HCT116 (cell line): Measurements from ENCODE around the gene NAT16.
"Not testable (repeated sequence)": the region's sequence is repeated elsewhere in the genome, so short reads cannot be mapped to it uniquely, and the experiment has no call there.

ENCODE experiments used
- ELF1 ChIP-seq: IDR thresholded peaks from 2 replicates; pipeline ENCODE4 v1.6.1; 2012; ENCODE audit warnings: low read depth, borderline replicate concordance
- EZH2 ChIP-seq: fragments of 200-600 bp; sonication (generic); IDR thresholded peaks from 2 replicates; pipeline ENCODE4 v1.6.1; 2017; ENCODE audit warnings: antibody characterized with exemption, mixed run types
- EZH2phosphoT487 ChIP-seq: fragments of 200-600 bp; IDR thresholded peaks from 2 replicates; pipeline ENCODE4 v1.6.1; 2018; ENCODE audit warnings: antibody characterized with exemption, borderline replicate concordance
- POLR2A ChIP-seq: IDR thresholded peaks from 2 replicates; pipeline ENCODE4 v1.7.0; 2011; ENCODE audit warnings: borderline replicate concordance; ENCODE audit not compliant: insufficient read depth, insufficient read length; ENCODE audit errors: extremely low read depth
- POLR2AphosphoS5 ChIP-seq: IDR thresholded peaks from 2 replicates; pipeline ENCODE4 v1.6.1; 2011; ENCODE audit warnings: mild to moderate bottlenecking, low read depth, low read length, moderate library complexity
- RAD21 ChIP-seq: IDR thresholded peaks from 2 replicates; pipeline ENCODE4 v1.6.1; 2012; ENCODE audit warnings: low read depth, mild to moderate bottlenecking
- SIN3A ChIP-seq: IDR thresholded peaks from 2 replicates; pipeline ENCODE4 v1.6.1; 2012; ENCODE audit warnings: low read depth
- SRF ChIP-seq: IDR thresholded peaks from 2 replicates; pipeline ENCODE4 v1.6.1; 2012; ENCODE audit warnings: low read depth
- TF ChIP-seq, protein P1 (sequence below), 3 experiments: fragments of 200-600 bp in 1 of 3; sonication (generic) in 1 of 3; IDR thresholded peaks in 2 of 3; conservative IDR thresholded peaks in 1 of 3; 2 replicates each; pipeline ENCODE4 v1.5.1; 2012 to 2017; ENCODE audit warnings: low read depth in 2 of 3, low read length in 2 of 3, antibody characterized with exemption in 1 of 3, borderline replicate concordance in 1 of 3, control low read depth in 1 of 3, mild to moderate bottlenecking in 1 of 3, mixed read lengths in 1 of 3, mixed run types in 1 of 3, moderate library complexity in 1 of 3; ENCODE audit not compliant: insufficient read depth in 1 of 3
- TF ChIP-seq, protein P2 (sequence below): IDR thresholded peaks from 2 replicates; pipeline ENCODE4 v1.6.1; 2012; ENCODE audit warnings: low read depth
- TF ChIP-seq, protein P3 (sequence below): IDR thresholded peaks from 2 replicates; pipeline ENCODE4 v1.6.1; 2012

DNA sequence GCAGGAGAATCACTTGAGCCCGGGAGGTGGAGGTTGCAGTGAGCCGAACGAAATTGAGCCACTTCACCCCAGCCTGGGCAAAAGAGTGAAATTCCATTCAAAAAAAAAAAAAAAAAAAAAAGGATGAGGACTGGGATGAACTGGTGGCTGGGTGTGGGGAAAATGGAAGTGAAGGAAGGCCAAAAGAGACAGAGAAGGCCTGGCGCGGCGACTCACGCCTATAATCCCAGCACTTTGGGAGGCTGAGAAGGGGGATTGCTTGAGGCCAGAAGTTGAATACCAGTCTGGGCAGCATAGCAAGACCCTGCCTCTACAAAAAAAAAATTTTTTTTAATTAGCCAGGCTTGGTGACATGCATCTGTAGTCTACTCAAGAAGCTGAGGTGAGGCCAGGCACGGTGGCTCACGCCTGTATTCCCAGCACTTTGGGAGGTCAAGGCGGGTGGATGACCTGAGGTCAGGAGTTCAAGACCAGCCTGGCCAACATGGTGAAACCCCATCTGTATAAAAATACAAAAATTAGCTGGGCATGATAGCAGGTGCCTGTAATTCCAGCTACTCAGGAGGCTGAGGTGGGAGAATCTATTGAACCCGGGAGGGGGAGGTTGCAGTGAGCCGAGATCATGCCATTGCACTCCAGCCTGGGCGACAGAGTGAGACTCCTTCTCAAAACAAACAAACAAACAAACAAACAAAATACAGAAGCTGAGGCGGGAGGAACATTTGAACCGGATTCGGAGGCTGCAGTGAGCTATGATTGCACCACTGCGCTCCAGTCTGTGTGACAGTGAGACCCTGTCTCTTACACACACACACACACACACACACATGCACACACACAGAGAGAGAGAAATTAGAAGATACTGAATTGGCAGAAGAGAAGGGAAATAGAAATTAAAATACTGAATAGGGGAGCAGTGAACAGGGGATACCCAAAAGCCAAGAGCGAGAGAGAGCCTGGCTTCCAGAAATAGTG is 47.2 kb downstream of the NAT16 start:
- not testable (repeated sequence) for TF ChIP-seq POLR2A, RAD21, SRF, EZH2, ELF1, POLR2AphosphoS5, SIN3A, EZH2phosphoT487
- TF ChIP-seq, protein P1, sequence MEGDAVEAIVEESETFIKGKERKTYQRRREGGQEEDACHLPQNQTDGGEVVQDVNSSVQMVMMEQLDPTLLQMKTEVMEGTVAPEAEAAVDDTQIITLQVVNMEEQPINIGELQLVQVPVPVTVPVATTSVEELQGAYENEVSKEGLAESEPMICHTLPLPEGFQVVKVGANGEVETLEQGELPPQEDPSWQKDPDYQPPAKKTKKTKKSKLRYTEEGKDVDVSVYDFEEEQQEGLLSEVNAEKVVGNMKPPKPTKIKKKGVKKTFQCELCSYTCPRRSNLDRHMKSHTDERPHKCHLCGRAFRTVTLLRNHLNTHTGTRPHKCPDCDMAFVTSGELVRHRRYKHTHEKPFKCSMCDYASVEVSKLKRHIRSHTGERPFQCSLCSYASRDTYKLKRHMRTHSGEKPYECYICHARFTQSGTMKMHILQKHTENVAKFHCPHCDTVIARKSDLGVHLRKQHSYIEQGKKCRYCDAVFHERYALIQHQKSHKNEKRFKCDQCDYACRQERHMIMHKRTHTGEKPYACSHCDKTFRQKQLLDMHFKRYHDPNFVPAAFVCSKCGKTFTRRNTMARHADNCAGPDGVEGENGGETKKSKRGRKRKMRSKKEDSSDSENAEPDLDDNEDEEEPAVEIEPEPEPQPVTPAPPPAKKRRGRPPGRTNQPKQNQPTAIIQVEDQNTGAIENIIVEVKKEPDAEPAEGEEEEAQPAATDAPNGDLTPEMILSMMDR (IDR thresholded peaks at IDR 0.05 in 2 of 3, conservative IDR thresholded peaks at IDR 0.05 in 1 of 3; ENCODE audit: borderline replicate concordance in 1 of 3, insufficient read depth in 1 of 3, low read depth in 2 of 3, low read length in 2 of 3): not testable (repeated sequence)
- TF ChIP-seq, protein P2, sequence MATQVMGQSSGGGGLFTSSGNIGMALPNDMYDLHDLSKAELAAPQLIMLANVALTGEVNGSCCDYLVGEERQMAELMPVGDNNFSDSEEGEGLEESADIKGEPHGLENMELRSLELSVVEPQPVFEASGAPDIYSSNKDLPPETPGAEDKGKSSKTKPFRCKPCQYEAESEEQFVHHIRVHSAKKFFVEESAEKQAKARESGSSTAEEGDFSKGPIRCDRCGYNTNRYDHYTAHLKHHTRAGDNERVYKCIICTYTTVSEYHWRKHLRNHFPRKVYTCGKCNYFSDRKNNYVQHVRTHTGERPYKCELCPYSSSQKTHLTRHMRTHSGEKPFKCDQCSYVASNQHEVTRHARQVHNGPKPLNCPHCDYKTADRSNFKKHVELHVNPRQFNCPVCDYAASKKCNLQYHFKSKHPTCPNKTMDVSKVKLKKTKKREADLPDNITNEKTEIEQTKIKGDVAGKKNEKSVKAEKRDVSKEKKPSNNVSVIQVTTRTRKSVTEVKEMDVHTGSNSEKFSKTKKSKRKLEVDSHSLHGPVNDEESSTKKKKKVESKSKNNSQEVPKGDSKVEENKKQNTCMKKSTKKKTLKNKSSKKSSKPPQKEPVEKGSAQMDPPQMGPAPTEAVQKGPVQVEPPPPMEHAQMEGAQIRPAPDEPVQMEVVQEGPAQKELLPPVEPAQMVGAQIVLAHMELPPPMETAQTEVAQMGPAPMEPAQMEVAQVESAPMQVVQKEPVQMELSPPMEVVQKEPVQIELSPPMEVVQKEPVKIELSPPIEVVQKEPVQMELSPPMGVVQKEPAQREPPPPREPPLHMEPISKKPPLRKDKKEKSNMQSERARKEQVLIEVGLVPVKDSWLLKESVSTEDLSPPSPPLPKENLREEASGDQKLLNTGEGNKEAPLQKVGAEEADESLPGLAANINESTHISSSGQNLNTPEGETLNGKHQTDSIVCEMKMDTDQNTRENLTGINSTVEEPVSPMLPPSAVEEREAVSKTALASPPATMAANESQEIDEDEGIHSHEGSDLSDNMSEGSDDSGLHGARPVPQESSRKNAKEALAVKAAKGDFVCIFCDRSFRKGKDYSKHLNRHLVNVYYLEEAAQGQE: not testable (repeated sequence)
- TF ChIP-seq, protein P3, sequence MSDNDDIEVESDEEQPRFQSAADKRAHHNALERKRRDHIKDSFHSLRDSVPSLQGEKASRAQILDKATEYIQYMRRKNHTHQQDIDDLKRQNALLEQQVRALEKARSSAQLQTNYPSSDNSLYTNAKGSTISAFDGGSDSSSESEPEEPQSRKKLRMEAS: not testable (repeated sequence)
